Adrenal gland (tissue), 5 donors: Measurements from ENCODE around the gene TMEM184A.

Source experiments
- POLR2A ChIP-seq, 2 donors: fragments of 450-650 bp; IDR thresholded peaks; one replicate each; pipeline ENCODE4 v1.6.1; 2017; ENCODE audit warnings: antibody characterized with exemption in 2 of 2, mild to moderate bottlenecking in 2 of 2, moderate library complexity in 1 of 2
- TF ChIP-seq, protein P1 (sequence below), 6 experiments: fragments of 450-650 bp in 4 of 6; fragments of 200-600 bp in 2 of 6; sonication (generic) in 1 of 6; IDR thresholded peaks; 1 replicate in 5 of 6; 2 replicates in 1 of 6; pipeline versions ENCODE4 v1.5.1 to v1.8.0; 2016 to 2021; ENCODE audit warnings: antibody characterized with exemption in 6 of 6, mild to moderate bottlenecking in 2 of 6, moderate library complexity in 1 of 6
- donor health status: DM: no; HTN: no; CAD: no.

DNA sequence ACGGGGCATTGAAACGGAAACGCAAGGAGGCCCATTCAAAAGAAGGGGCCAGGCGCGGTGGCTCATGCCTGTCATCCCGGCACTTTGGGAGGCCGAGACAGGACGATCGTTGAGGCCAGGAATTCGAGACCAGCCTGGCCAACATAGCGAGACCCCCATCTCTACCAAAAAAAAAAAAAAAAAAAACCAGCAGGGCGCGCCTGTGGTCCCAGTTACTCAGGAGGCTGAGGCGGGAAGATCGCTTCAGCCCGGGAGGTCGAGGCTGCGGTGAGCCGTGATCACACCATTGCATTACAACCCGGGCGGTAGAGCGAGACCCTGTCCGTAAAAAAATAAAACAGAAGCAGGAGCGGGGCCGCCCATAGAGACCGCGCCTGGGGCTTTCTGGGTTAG lies 13.4 kb upstream of the TMEM184A start:
- TF ChIP-seq, protein P1, sequence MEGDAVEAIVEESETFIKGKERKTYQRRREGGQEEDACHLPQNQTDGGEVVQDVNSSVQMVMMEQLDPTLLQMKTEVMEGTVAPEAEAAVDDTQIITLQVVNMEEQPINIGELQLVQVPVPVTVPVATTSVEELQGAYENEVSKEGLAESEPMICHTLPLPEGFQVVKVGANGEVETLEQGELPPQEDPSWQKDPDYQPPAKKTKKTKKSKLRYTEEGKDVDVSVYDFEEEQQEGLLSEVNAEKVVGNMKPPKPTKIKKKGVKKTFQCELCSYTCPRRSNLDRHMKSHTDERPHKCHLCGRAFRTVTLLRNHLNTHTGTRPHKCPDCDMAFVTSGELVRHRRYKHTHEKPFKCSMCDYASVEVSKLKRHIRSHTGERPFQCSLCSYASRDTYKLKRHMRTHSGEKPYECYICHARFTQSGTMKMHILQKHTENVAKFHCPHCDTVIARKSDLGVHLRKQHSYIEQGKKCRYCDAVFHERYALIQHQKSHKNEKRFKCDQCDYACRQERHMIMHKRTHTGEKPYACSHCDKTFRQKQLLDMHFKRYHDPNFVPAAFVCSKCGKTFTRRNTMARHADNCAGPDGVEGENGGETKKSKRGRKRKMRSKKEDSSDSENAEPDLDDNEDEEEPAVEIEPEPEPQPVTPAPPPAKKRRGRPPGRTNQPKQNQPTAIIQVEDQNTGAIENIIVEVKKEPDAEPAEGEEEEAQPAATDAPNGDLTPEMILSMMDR (IDR thresholded peaks at IDR 0.05), result no peak
- no peak for TF ChIP-seq POLR2A (IDR thresholded peaks at IDR 0.05)
